SK-N-SH (cell line): ENCODE results near the gene PPP1R14B. TPM values are rescaled to one million over a fixed set of nuclear protein-coding genes. Genes with fewer than 3 reads are reported as not detected.
A peak's percentile ranks its signal among the peaks of the same experiment; 100 is the strongest.

Experiments
- CTCF ChIA-PET: fragments of 300-600, 350-600 bp; formaldehyde crosslinking; extraction: SDS; loops from one replicate; lab custom pipeline; 2021; lab: Yijun Ruan, JAX
- POLR2A ChIA-PET: fragments of 350-600 bp; sonication (Branson Sonifier 250); formaldehyde crosslinking; extraction: SDS; loops from one replicate; lab custom pipeline; 2020; ENCODE audit warnings: antibody characterized with exemption, inconsistent platforms; lab: Yijun Ruan, JAX
- DNase-seq: peaks from one replicate; pipeline ENCODE4 v3.0.0; 2012
- H2AFZ ChIP-seq: fragments of 200-600 bp; sonication (generic); 2 replicates; pipeline ENCODE4 v1.8.1; 2016; ENCODE audit warnings: antibody characterized with exemption, mild to moderate bottlenecking, low read depth
- H3F3A ChIP-seq: fragments of 200-600 bp; sonication (generic); replicated peaks from 2 replicates; pipeline ENCODE3; 2016; ENCODE audit warnings: antibody characterized with exemption, mild to moderate bottlenecking; ENCODE audit not compliant: insufficient read depth
- H3K27ac ChIP-seq, 2 experiments: fragments of 200-500 bp in 1 of 2; fragments of 200-600 bp in 1 of 2; sonication (Bioruptor generic) in 1 of 2; sonication (generic), shearing (Covaris generic) in 1 of 2; 2 replicates each; pipeline versions ENCODE4 v1.5.1 to v1.6.1; 2014 to 2016; ENCODE audit warnings: low read depth in 2 of 2, inconsistent platforms in 1 of 2, low read length in 1 of 2, mild to moderate bottlenecking in 1 of 2, mixed read lengths in 1 of 2
- H3K27me3 ChIP-seq: fragments of 200-600 bp; sonication (generic), shearing (Covaris generic); 2 replicates; pipeline ENCODE4 v1.6.1; 2016; ENCODE audit warnings: mixed run types; ENCODE audit not compliant: insufficient read depth
- H3K36me3 ChIP-seq, 2 experiments: fragments of 200-500 bp in 1 of 2; fragments of 200-600 bp in 1 of 2; sonication (Bioruptor generic) in 1 of 2; sonication (generic) in 1 of 2; replicated peaks in 1 of 2; 2 replicates each; pipeline versions ENCODE3 to v1.5.1; 2014 to 2016; ENCODE audit warnings: low read length in 1 of 2, mild to moderate bottlenecking in 1 of 2; ENCODE audit not compliant: insufficient read depth in 2 of 2, control insufficient read depth in 1 of 2
- H3K4me1 ChIP-seq, 2 experiments: fragments of 200-500 bp in 1 of 2; fragments of 200-600 bp in 1 of 2; sonication (Bioruptor generic) in 1 of 2; sonication (generic), shearing (Covaris generic) in 1 of 2; 2 replicates each; pipeline versions ENCODE4 v1.5.1 to v1.6.1; 2014 to 2016; ENCODE audit warnings: low read depth in 1 of 2, low read length in 1 of 2, mixed run types in 1 of 2; ENCODE audit not compliant: insufficient read depth in 2 of 2, control insufficient read depth in 1 of 2
- H3K4me2 ChIP-seq: fragments of 200-600 bp; sonication (generic), shearing (Covaris generic); 2 replicates; pipeline ENCODE4 v1.6.1; 2017; ENCODE audit warnings: mixed run types
- H3K4me3 ChIP-seq, 2 experiments: fragments of 200-500 bp in 1 of 2; fragments of 200-600 bp in 1 of 2; sonication (Bioruptor generic) in 1 of 2; sonication (generic), shearing (Covaris generic) in 1 of 2; 2 replicates each; pipeline versions ENCODE4 v1.5.1 to v1.8.1; 2014 to 2016; ENCODE audit warnings: low read depth in 2 of 2, inconsistent platforms in 1 of 2, low read length in 1 of 2, mild to moderate bottlenecking in 1 of 2, mixed read lengths in 1 of 2, moderate library complexity in 1 of 2
- H3K79me2 ChIP-seq: fragments of 200-600 bp; sonication (generic); 2 replicates; pipeline ENCODE4 v1.8.1; 2017; ENCODE audit warnings: mild to moderate bottlenecking; ENCODE audit not compliant: insufficient read depth
- H3K9ac ChIP-seq: fragments of 200-600 bp; sonication (generic); 2 replicates; pipeline ENCODE4 v1.6.1; 2017; ENCODE audit warnings: mixed run types
- H3K9me2 ChIP-seq: fragments of 200-600 bp; sonication (generic); 2 replicates; pipeline ENCODE4 v1.6.1; 2017; ENCODE audit warnings: mixed run types
- H3K9me3 ChIP-seq: fragments of 200-600 bp; sonication (generic); 2 replicates; pipeline ENCODE4 v1.6.1; 2017; ENCODE audit warnings: mixed run types, mild to moderate bottlenecking, moderate library complexity
- H4K20me1 ChIP-seq: fragments of 200-600 bp; sonication (generic); 2 replicates; pipeline ENCODE4 v1.6.1; 2017; ENCODE audit warnings: mild to moderate bottlenecking, mixed run types; ENCODE audit not compliant: insufficient read depth
- FOXJ3 ChIP-seq: sonication (generic); formaldehyde crosslinking; IDR thresholded peaks from 2 replicates; pipeline ENCODE4 v1.5.1; 2020; ENCODE audit warnings: mild to moderate bottlenecking, missing genetic modification reagents
- MAX ChIP-seq: IDR thresholded peaks from 2 replicates; pipeline ENCODE4 v1.4.0; 2012; ENCODE audit warnings: low read depth
- TEAD4 ChIP-seq: IDR thresholded peaks from 2 replicates; pipeline ENCODE4 v1.4.0; 2012; ENCODE audit warnings: mild to moderate bottlenecking, borderline replicate concordance; ENCODE audit not compliant: insufficient read depth
- WGBS: methylation state at CpG from one replicate; pipeline ENCODE4 v1.1.6; 2017; ENCODE audit warnings: low lambda C conversion rate; 5-methylcytosine and 5-hydroxymethylcytosine counted together
- polyA plus RNA-seq, 3 experiments: library from polyadenylated mRNA; depleted of rRNA; stranded (reverse); fragments of >200 nt; gene quantifications; 2 replicates each; pipeline ENCODE4 v1.2.3, GENCODE V29; 2012
- TF ChIP-seq, protein P1 (sequence below): fragments of 200-600 bp; sonication (generic); IDR thresholded peaks from 2 replicates; pipeline ENCODE4 v1.6.1; 2017; ENCODE audit warnings: antibody characterized with exemption, mild to moderate bottlenecking, moderate library complexity

The PPP1R14B gene
- polyA plus RNA-seq, 1 of the 3 experiments (the other 2 are of a cell fraction) = 523 TPM

DNA sequence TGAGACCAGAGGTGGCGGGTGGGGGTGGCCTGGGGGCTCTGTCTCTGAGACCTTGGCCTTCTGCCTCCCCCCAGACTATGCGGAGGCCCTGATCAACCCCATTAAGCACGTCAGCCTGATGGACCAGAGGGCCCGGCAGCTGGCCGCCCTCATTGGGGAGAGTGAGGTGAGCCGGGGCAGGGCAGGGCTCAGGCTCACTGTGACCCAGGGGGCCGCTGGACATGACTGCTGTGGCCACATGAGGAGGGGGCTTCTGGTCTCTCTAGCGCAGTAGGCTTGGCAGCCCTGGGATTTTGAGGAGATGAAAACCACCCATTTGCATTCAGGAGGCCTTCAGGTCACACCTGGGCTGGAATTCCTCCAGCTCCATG is 17.2 kb upstream of the PPP1R14B start:
- CTCF ChIA-PET = interaction anchor here (0.9 to 5.7 kb wide), 13 partner anchors 10 to 495 kb away, joined by 3 to 119 read pairs (median 5); partner anchors contain the start of genes NUDT22, PLCB3, PPP1R14B and TRPT1
- peaks cover 10 to 54% of the 10 kb centered on the region in 2 experiments; a peak in 3 of 4 replicates for H3K4me1 ChIP-seq
- no peak overlapping the region for H2AFZ ChIP-seq
- TF ChIP-seq FOXJ3 (CRISPR knock-in tag) (0 out of 2 replicates have a peak, but pooled peaks have one; percentile 26), MAX (no peak)
- H3K27ac ChIP-seq = peak overlapping the region in 1 of 2 experiments; percentile 94; a peak in 2 of 4 replicates
- H3K4me2 ChIP-seq = no peak overlapping the region
- POLR2A ChIA-PET = interaction anchor here (1.0 to 2.8 kb wide), 9 partner anchors 8 to 54 kb away, joined by 3 to 41 read pairs (median 5); partner anchors contain the start of genes FKBP2, NUDT22, PLCB3 and PPP1R14B
- no peak overlapping the region for H3K9ac ChIP-seq
- H3K9me3 ChIP-seq = no peaks in the 10 kb centered on the region
- H3K36me3 ChIP-seq = peaks cover 27 to 32% of the 10 kb centered on the region in 2 experiments
- no peak for DNase-seq
- H3F3A ChIP-seq = peaks cover 11% of the 10 kb centered on the region
- H4K20me1 ChIP-seq = no peaks in the 10 kb centered on the region
- no peak overlapping the region for H3K4me3 ChIP-seq
- no peaks in the 10 kb centered on the region; the same call in none of the 2 replicates for H3K79me2 ChIP-seq
- H3K9me2 ChIP-seq = no peaks in the 10 kb centered on the region
- H3K27me3 ChIP-seq = no peaks in the 10 kb centered on the region
- 93% methylated on average over 4 of the region's 8 CpGs for WGBS

GRCh38 chr11:64263021-64263946 is 16.5 kb upstream of the PPP1R14B start:
- ChIA-PET CTCF (interaction anchor here (1.1 to 5.7 kb wide), 10 partner anchors 9 to 427 kb away, joined by 3 to 119 read pairs (median 10); partner anchors contain the start of genes PLCB3 and PPP1R14B), POLR2A (interaction anchor here (1.2 to 2.8 kb wide), 5 partner anchors 8 to 26 kb away, joined by 3 to 41 read pairs (median 11); partner anchors contain the start of genes FKBP2, PLCB3 and PPP1R14B)
- H3K27me3 ChIP-seq = no peaks in the 10 kb centered on the region
- DNase-seq = peak; percentile 70
- H3K9me2 ChIP-seq = no peaks in the 10 kb centered on the region
- peak overlapping the region; percentile 29 to 94; a peak in 3 of 4 replicates for H3K27ac ChIP-seq
- no peaks in the 10 kb centered on the region for H3K9me3 ChIP-seq
- no peak overlapping the region for H3K9ac ChIP-seq
- H3K4me3 ChIP-seq = no peak overlapping the region
- no peak overlapping the region for H2AFZ ChIP-seq
- no peaks in the 10 kb centered on the region; the same call in none of the 2 replicates for H3K79me2 ChIP-seq
- peaks cover 27 to 39% of the 10 kb centered on the region in 2 experiments for H3K36me3 ChIP-seq
- H3K4me2 ChIP-seq = peak overlapping the region; percentile 20; the same call in 1 of the 2 replicates
- H3K4me1 ChIP-seq = peaks cover 3 to 47% of the 10 kb centered on the region in 2 experiments; a peak in 3 of 4 replicates
- no peak for TF ChIP-seq TEAD4
- TF ChIP-seq, protein P1, sequence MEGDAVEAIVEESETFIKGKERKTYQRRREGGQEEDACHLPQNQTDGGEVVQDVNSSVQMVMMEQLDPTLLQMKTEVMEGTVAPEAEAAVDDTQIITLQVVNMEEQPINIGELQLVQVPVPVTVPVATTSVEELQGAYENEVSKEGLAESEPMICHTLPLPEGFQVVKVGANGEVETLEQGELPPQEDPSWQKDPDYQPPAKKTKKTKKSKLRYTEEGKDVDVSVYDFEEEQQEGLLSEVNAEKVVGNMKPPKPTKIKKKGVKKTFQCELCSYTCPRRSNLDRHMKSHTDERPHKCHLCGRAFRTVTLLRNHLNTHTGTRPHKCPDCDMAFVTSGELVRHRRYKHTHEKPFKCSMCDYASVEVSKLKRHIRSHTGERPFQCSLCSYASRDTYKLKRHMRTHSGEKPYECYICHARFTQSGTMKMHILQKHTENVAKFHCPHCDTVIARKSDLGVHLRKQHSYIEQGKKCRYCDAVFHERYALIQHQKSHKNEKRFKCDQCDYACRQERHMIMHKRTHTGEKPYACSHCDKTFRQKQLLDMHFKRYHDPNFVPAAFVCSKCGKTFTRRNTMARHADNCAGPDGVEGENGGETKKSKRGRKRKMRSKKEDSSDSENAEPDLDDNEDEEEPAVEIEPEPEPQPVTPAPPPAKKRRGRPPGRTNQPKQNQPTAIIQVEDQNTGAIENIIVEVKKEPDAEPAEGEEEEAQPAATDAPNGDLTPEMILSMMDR = peak; percentile 25; the same call in 1 of the 2 replicates
- peaks cover 5% of the 10 kb centered on the region for H3F3A ChIP-seq
- WGBS = 75% methylated on average over 28 of the region's 29 CpGs
- H4K20me1 ChIP-seq = no peaks in the 10 kb centered on the region
